ENCODE measurements around the gene SIGLEC7. TPM values are rescaled to one million over a fixed set of nuclear protein-coding genes. Genes with fewer than 3 reads are reported as not detected.

Gene SIGLEC7
- total RNA-seq, result not detected in 2 replicates

DNA sequence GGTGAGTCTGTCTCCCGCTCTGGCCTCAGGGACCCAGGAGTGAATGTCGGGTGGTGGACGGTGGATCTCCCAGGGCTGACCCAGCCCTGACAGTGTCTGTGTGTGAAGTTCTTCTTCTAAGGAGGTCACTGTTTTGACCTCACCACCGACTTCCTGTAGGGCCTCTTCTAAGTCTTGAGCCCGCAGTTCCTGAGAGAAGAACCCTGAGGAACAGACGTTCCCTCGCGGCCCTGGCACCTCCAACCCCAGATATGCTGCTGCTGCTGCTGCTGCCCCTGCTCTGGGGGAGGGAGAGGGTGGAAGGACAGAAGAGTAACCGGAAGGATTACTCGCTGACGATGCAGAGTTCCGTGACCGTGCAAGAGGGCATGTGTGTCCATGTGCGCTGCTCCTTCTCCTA lies at the start of gene SIGLEC7:
TSS of gene SIGLEC7 (plus strand) at position 183 of the 400 bp plus-strand sequence. CDS start at position 252, 69 bp downstream.
- Mint-ChIP-seq H3K27ac (no peak within 1 kb of the TSS), H3K4me1 (peaks cover 19% of the 10 kb centered on the region), H3K27me3 (peaks cover 46% of the 10 kb centered on the region), H3K36me3 (ENCODE audit: low read depth) (no peaks in the 10 kb centered on the region), H3K4me3 (no peak within 1 kb of the TSS), H3K9me3 (no peaks in the 10 kb centered on the region)
- intact Hi-C loops (cut with micrococcal nuclease), result no loop called here
- no peak for ATAC-seq (ENCODE audit: low read depth)
- no peak for DNase-seq
- TF ChIP-seq, protein P1, sequence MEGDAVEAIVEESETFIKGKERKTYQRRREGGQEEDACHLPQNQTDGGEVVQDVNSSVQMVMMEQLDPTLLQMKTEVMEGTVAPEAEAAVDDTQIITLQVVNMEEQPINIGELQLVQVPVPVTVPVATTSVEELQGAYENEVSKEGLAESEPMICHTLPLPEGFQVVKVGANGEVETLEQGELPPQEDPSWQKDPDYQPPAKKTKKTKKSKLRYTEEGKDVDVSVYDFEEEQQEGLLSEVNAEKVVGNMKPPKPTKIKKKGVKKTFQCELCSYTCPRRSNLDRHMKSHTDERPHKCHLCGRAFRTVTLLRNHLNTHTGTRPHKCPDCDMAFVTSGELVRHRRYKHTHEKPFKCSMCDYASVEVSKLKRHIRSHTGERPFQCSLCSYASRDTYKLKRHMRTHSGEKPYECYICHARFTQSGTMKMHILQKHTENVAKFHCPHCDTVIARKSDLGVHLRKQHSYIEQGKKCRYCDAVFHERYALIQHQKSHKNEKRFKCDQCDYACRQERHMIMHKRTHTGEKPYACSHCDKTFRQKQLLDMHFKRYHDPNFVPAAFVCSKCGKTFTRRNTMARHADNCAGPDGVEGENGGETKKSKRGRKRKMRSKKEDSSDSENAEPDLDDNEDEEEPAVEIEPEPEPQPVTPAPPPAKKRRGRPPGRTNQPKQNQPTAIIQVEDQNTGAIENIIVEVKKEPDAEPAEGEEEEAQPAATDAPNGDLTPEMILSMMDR (IDR thresholded peaks at IDR 0.05), result no peak
- ChIA-PET CTCF (no interaction called here), POLR2A (no interaction called here)

DNA sequence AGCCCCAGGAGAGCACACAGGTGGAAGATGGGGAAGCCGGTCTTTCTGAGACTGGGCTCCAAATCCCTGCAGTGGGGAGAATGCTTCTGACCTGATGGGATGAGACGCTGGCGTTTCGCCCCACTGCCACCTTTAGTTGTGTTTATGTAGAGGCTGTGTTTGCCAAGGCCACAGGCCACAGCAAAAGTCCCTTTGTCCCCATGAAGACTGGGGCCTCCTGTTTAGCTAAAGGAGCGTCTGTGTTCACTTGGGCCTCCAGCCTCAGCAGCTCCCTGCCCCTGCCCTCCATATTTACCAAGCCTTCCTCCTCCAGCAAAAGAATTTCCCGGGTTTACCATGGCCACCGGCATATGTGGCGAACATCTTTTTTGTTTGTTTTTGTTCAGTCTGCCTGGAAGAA lies 49.0 kb upstream of the SIGLEC7 start:
- no peaks in the 10 kb centered on the region for H3K4me1 Mint-ChIP-seq
- no peaks in the 10 kb centered on the region for H3K27me3 Mint-ChIP-seq
- H3K4me3 Mint-ChIP-seq, result no peak overlapping the region
- no peak for ATAC-seq (ENCODE audit: low read depth)
- ChIA-PET POLR2A (no interaction called here), CTCF (no interaction called here)
- H3K36me3 Mint-ChIP-seq (ENCODE audit: low read depth), result peaks cover 19% of the 10 kb centered on the region
- DNase-seq, result no peak
- intact Hi-C loops (cut with micrococcal nuclease), result no loop called here
- no peaks in the 10 kb centered on the region for H3K9me3 Mint-ChIP-seq
- H3K27ac Mint-ChIP-seq, result no peak overlapping the region
- TF ChIP-seq, protein P1 (IDR thresholded peaks at IDR 0.05), result no peak

DNA sequence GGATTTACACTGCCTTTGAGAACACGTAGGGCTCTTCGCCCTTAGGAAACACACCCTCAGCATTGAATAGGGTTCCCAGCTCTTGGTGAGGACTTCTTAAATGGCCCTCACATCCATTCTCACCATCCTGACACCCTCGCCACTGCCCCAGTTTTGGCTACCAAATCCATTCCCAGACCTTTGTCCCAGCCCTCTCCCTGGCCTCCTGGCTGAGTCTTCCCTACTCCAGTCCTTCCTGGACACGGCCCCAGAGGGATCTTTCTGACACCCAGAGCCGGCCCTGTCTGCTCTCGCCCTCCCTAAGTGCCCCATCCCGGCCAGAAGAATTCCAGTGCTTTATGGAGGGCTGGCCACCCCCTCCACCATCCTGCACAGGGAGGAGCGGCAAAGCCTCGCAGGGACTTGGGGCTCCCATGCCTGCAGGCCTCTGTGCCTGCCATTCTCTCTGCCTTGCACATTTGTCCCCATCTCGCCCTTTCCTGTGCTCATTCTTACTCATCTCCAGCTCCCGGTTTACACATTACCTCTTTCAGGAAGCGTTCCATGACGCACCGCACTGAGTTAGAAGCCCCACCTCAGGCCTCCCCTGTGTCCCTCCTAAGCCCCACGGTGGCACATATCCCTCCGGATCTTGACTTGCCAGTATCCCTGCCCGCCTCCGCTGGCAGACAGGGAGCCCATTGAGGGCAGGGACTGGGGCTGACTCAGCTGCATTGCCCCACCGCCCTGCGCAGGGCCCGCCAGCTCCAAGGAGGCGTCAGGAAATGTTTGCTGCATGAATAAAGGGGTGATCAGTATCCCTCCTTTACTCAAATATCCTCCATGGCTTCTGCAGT lies 48.4 kb upstream of the SIGLEC7 start:
- no peak for DNase-seq
- no peak for ATAC-seq (ENCODE audit: low read depth)
- Mint-ChIP-seq H3K27me3 (no peaks in the 10 kb centered on the region), H3K36me3 (ENCODE audit: low read depth) (peaks cover 19% of the 10 kb centered on the region), H3K9me3 (no peaks in the 10 kb centered on the region), H3K4me3 (no peak overlapping the region), H3K27ac (no peak overlapping the region), H3K4me1 (no peaks in the 10 kb centered on the region)
- CTCF ChIA-PET, result no interaction called here
- TF ChIP-seq, protein P1 (IDR thresholded peaks at IDR 0.05), result no peak
- POLR2A ChIA-PET, result no interaction called here
- intact Hi-C loops (cut with micrococcal nuclease), result no loop called here

DNA sequence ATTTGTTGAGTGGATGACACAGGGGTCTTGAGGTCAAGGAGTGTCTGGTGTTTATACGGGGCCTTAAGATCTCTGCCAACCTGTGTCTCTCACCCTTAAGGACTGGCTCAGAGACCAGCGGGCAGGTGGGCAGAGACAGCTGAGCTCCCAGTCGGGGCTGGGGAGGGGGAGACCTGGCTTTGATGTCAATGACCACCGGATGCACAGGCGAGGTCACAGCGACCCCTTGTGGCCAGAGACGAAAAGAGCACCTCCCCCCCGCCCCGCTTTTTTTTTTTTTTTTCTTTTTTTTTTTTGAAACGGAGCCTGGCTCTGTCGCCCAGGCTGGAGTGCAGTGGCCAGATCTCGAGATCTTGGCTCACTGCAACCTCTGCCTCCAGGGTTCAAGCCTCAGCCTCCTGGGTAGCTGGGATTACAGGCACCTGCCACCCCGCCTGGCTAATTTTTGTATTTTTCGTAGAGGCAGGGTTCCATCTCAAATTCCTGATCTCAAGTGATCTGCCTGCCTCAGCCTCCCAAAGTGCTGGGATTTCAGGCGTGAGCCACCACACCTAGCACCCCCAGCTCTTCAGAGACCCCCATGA lies 47.3 kb upstream of the SIGLEC7 start:
- ATAC-seq (ENCODE audit: low read depth) (no peak), DNase-seq (no peak)
- Mint-ChIP-seq H3K36me3 (ENCODE audit: low read depth) (peaks cover 27% of the 10 kb centered on the region), H3K9me3 (no peaks in the 10 kb centered on the region), H3K4me1 (no peaks in the 10 kb centered on the region), H3K27me3 (no peaks in the 10 kb centered on the region), H3K27ac (no peak overlapping the region), H3K4me3 (no peak overlapping the region)
- POLR2A ChIA-PET, result interaction anchor here (0.6 to 0.7 kb wide), 2 partner anchors 14 to 25 kb away, joined by 7 to 8 read pairs; no protein-coding TSS in a partner anchor
- TF ChIP-seq, protein P1 (IDR thresholded peaks at IDR 0.05), result no peak
- CTCF ChIA-PET, result no interaction called here
- intact Hi-C loops (cut with micrococcal nuclease), result no loop called here

DNA sequence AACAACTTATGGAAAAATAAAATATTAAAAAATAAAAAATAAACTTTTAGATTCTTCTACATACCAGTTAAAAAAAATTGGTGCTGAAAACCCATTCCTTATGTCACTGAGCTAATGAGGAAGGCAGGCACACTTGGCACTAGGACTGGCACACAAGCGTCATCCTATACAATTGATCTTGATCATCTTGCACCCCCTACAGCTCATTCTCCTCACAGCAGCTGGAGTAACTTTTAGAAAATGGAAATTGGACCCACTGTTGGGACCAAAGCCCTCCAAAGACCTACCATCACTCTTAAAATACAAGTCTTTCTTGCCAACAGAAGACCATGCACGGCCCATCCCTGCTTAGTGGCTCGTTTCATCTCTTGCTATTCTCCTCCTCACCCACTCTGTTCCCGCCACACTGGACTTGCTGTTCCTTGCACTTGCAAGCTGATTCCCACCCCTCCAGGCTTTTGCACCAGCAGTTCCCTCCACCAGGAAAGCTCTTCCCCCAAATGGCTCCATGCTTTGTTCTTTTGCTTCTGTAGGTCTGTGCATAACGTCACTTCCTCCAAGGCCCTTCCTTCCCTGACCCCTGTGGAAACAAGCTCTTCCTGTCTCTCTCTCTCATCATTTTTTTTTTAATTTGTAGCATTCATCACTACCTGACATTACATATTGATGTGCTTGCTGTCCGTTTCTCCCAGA lies 45.5 kb upstream of the SIGLEC7 start:
- no peak overlapping the region for H3K4me3 Mint-ChIP-seq
- TF ChIP-seq, protein P1 (IDR thresholded peaks at IDR 0.05), result no peak
- no peak overlapping the region for H3K27ac Mint-ChIP-seq

More for the DNA sequence above, 45.5 kb upstream of the SIGLEC7 start:
- intact Hi-C loops (cut with micrococcal nuclease), result no loop called here
- DNase-seq, result no peak
- Mint-ChIP-seq H3K36me3 (ENCODE audit: low read depth) (peaks cover 42% of the 10 kb centered on the region), H3K9me3 (no peaks in the 10 kb centered on the region), H3K27me3 (no peaks in the 10 kb centered on the region), H3K4me1 (no peaks in the 10 kb centered on the region)
- ChIA-PET POLR2A (no interaction called here), CTCF (interaction anchor here (0.6 kb wide), 1 partner anchor 225 kb away, joined by 3 read pairs; no protein-coding TSS in a partner anchor)
- no peak for ATAC-seq (ENCODE audit: low read depth)

Data from activated B cell treated with CpG ODN at 0.5 μM for 24 hours (primary cell).